Caco-2 (cell line): Measurements from ENCODE around the gene KMT2C. TPM values are rescaled to one million over a fixed set of nuclear protein-coding genes. Genes with fewer than 3 reads are reported as not detected.

ENCODE experiments used
- BruUV-seq: library from RNA; stranded (reverse); fragments of 400-500 nt; replicated peaks from 2 replicates; lab custom pipeline; 2021; lab: Mats Ljungman, UMichigan
- CTCF ChIA-PET: fragments of 300-600 bp; sonication (Branson Sonifier 250); formaldehyde crosslinking; loops from one replicate; lab custom pipeline; 2022; ENCODE audit warnings: antibody characterized with exemption; lab: Charles Lee
- POLR2A ChIA-PET: fragments of 300-600 bp; sonication (Branson Sonifier 250); formaldehyde crosslinking; loops from one replicate; lab custom pipeline; 2022; ENCODE audit warnings: antibody characterized with exemption; lab: Charles Lee
- DNase-seq, 2 experiments: peaks; one replicate each; pipeline versions ENCODE4 v3.0.0 to v3.0.0-alpha.2; 2020 to 2022
- H3K27me3 ChIP-seq: replicated peaks from 2 replicates; pipeline ENCODE4 v1.6.0; 2011; ENCODE audit warnings: low read length; ENCODE audit not compliant: control insufficient read depth, insufficient read depth
- H3K36me3 ChIP-seq: 2 replicates; pipeline ENCODE4 v1.5.1; 2011; ENCODE audit warnings: low read length; ENCODE audit not compliant: control insufficient read depth, insufficient read depth
- H3K4me1 ChIP-seq: fragments of 250-450 bp; sonication (Bioruptor Pico); 2 replicates; pipeline ENCODE4 v1.5.1; 2020; ENCODE audit warnings: mild to moderate bottlenecking
- H3K4me3 ChIP-seq: 2 replicates; pipeline ENCODE4 v1.5.1; 2011; ENCODE audit warnings: low read depth, mild to moderate bottlenecking, control low read depth, low read length
- H3K9me3 ChIP-seq: fragments of 250-450 bp; sonication (Bioruptor Pico); 2 replicates; pipeline ENCODE4 v1.5.1; 2020; ENCODE audit warnings: mild to moderate bottlenecking, moderate library complexity
- H3K27ac Mint-ChIP-seq: one replicate; pipeline ENCODE4 v1.8.0; 2022; ENCODE audit warnings: mixed read lengths; ENCODE audit not compliant: unreplicated experiment
- H3K27me3 Mint-ChIP-seq: one replicate; pipeline ENCODE4 v1.8.0; 2022; ENCODE audit warnings: mixed read lengths; ENCODE audit not compliant: insufficient read depth, unreplicated experiment
- H3K36me3 Mint-ChIP-seq: one replicate; pipeline ENCODE4 v1.8.0; 2022; ENCODE audit warnings: mild to moderate bottlenecking, mixed read lengths; ENCODE audit not compliant: insufficient read depth, unreplicated experiment
- H3K4me1 Mint-ChIP-seq: one replicate; pipeline ENCODE4 v1.8.0; 2022; ENCODE audit warnings: low read depth, mixed read lengths; ENCODE audit not compliant: unreplicated experiment
- H3K4me3 Mint-ChIP-seq: one replicate; pipeline ENCODE4 v1.8.0; 2022; ENCODE audit warnings: mild to moderate bottlenecking, moderate library complexity, mixed read lengths; ENCODE audit not compliant: unreplicated experiment
- H3K9me3 Mint-ChIP-seq: one replicate; pipeline ENCODE4 v1.8.0; 2022; ENCODE audit warnings: mixed read lengths; ENCODE audit not compliant: unreplicated experiment
- intact Hi-C: fragments of 100-400 bp; cut with micrococcal nuclease; formaldehyde crosslinking; loops from one replicate; pipeline ENCODE4 v1.10.0; 2022; ENCODE audit not compliant: unreplicated experiment
- total RNA-seq: library from RNA; stranded (reverse); gene quantifications from 2 replicates; pipeline ENCODE4 v1.2.3, GENCODE V29; 2022
- TF ChIP-seq, protein P1 (sequence below), 2 experiments: fragments of 200-600 bp in 1 of 2; IDR thresholded peaks; 1 replicate in 1 of 2; 2 replicates in 1 of 2; pipeline versions ENCODE4 v1.5.1 to v1.8.0; 2011 to 2022; ENCODE audit warnings: antibody characterized with exemption in 1 of 2, control low read depth in 1 of 2, inconsistent platforms in 1 of 2, low read depth in 1 of 2, low read length in 1 of 2, mild to moderate bottlenecking in 1 of 2, moderate library complexity in 1 of 2; ENCODE audit not compliant: insufficient read depth in 1 of 2, severe bottlenecking in 1 of 2, unreplicated experiment in 1 of 2

Gene KMT2C
- total RNA-seq, 1 experiment from 2014 or later = 59.5 TPM

DNA sequence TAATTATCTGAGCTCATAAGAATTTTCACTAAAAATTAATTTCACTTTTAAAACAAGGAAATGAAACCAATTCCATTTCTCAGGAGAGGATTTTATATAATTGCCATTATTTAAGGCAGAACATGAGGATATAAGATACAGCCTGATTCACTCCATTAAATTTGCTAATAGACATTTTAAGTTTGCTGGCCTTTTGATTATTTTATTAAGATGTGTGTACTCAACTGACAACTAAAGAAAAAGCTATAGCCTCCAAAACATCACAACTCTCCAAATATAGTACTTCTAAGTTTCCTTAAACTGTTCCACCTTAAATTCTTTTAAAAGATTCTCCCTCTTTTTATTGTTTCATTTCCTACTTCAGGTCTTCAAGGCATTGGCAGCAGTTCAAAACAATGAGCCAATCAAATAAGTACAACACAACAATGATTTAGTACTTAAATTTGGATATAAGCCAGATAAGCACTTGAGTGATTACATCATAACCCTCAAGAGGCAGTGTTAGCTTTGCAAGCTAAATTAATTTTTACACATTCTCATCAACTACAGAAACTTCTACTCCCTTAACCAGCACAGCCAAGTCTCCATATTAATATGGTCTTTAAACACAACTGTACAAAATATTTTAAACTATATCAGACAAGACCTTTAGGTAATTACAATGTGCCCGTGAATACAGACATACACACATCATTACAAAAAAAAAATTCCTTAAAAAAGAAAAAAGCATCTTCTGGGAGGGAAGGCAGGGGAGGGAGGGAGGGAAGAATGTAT, 121.8 kb downstream of the KMT2C start:
- intact Hi-C loops = no loop called here
- Mint-ChIP-seq H3K4me3 (no peak overlapping the region), H3K27me3 (no peaks in the 10 kb centered on the region), H3K4me1 (peaks cover 6% of the 10 kb centered on the region), H3K36me3 (peaks cover 29% of the 10 kb centered on the region), H3K9me3 (no peaks in the 10 kb centered on the region), H3K27ac (no peak overlapping the region)
- Histone ChIP-seq H3K4me1 (no peaks in the 10 kb centered on the region), H3K9me3 (peaks cover 3% of the 10 kb centered on the region; the same call in 1 of the 2 replicates), H3K27me3 (no peaks in the 10 kb centered on the region), H3K4me3 (no peak overlapping the region), H3K36me3 (no peaks in the 10 kb centered on the region)
- BruUV-seq = no TSS peak
- TF ChIP-seq, protein P1, sequence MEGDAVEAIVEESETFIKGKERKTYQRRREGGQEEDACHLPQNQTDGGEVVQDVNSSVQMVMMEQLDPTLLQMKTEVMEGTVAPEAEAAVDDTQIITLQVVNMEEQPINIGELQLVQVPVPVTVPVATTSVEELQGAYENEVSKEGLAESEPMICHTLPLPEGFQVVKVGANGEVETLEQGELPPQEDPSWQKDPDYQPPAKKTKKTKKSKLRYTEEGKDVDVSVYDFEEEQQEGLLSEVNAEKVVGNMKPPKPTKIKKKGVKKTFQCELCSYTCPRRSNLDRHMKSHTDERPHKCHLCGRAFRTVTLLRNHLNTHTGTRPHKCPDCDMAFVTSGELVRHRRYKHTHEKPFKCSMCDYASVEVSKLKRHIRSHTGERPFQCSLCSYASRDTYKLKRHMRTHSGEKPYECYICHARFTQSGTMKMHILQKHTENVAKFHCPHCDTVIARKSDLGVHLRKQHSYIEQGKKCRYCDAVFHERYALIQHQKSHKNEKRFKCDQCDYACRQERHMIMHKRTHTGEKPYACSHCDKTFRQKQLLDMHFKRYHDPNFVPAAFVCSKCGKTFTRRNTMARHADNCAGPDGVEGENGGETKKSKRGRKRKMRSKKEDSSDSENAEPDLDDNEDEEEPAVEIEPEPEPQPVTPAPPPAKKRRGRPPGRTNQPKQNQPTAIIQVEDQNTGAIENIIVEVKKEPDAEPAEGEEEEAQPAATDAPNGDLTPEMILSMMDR (IDR thresholded peaks at IDR 0.05; ENCODE audit: insufficient read depth in 1 of 2, low read depth in 1 of 2, low read length in 1 of 2, severe bottlenecking in 1 of 2, unreplicated experiment in 1 of 2) = no peak
- ChIA-PET CTCF (no interaction called here), POLR2A (no interaction called here)
- DNase-seq = no peak

DNA sequence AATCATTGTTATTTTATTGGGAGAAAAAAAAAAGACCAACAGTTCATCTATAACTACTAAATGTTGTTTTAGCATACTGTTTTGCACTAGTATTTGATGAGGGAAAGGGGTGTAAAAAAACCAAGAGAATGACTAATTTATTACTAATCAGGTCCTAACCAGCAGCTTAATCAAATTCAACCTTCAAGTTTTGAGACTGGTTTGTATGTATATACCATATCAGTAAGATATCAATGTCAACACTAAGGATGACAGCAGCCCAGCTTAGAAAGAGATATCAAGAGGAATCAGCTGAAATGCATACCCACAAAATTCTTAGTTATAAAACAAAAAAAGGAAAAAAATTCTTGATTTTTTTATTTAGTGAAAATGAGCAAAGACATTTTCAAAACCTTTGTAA, 122.6 kb downstream of the KMT2C start:
- BruUV-seq = no TSS peak
- TF ChIP-seq, protein P1 (IDR thresholded peaks at IDR 0.05; ENCODE audit: insufficient read depth in 1 of 2, low read depth in 1 of 2, low read length in 1 of 2, severe bottlenecking in 1 of 2, unreplicated experiment in 1 of 2) = no peak
- no peaks in the 10 kb centered on the region for H3K27me3 Mint-ChIP-seq
- H3K4me1 ChIP-seq = no peaks in the 10 kb centered on the region
- H3K36me3 Mint-ChIP-seq = peaks cover 29% of the 10 kb centered on the region
- intact Hi-C loops = no loop called here
- H3K27ac Mint-ChIP-seq = no peak overlapping the region
- ChIA-PET CTCF (no interaction called here), POLR2A (no interaction called here)
- H3K4me3 ChIP-seq = no peak overlapping the region
- peaks cover 6% of the 10 kb centered on the region for H3K4me1 Mint-ChIP-seq
- no peaks in the 10 kb centered on the region for H3K36me3 ChIP-seq
- DNase-seq = no peak
- no peaks in the 10 kb centered on the region for H3K27me3 ChIP-seq
- no peaks in the 10 kb centered on the region for H3K9me3 Mint-ChIP-seq
- no peak overlapping the region for H3K4me3 Mint-ChIP-seq
- H3K9me3 ChIP-seq = no peaks in the 10 kb centered on the region

DNA sequence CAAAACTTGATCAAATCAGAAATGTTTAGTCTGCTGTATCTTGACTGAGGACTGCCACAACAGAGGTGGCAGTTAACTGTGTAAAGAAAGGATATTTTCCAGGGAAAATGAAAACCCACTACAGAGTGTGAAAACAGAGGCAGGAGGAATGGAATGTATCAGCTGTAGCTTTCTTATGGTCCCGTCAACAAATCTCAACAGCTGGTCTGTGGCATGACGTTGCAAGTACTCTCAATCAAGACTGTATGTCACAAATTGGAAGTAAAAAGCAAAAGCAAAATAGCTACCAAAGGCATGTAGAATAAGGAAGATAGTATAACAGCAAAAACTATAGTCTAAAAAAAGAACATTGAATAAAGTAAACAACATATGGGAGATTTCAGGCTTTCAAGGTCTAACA, 123.5 kb downstream of the KMT2C start:
- Mint-ChIP-seq H3K36me3 (peaks cover 29% of the 10 kb centered on the region), H3K27me3 (no peaks in the 10 kb centered on the region), H3K4me3 (no peak overlapping the region), H3K4me1 (peaks cover 6% of the 10 kb centered on the region), H3K27ac (no peak overlapping the region), H3K9me3 (no peaks in the 10 kb centered on the region)
- TF ChIP-seq, protein P1 (IDR thresholded peaks at IDR 0.05; ENCODE audit: insufficient read depth in 1 of 2, low read depth in 1 of 2, low read length in 1 of 2, severe bottlenecking in 1 of 2, unreplicated experiment in 1 of 2) = no peak
- ChIA-PET POLR2A (no interaction called here), CTCF (no interaction called here)
- Histone ChIP-seq H3K4me3 (no peak overlapping the region), H3K9me3 (no peaks in the 10 kb centered on the region), H3K27me3 (no peaks in the 10 kb centered on the region), H3K4me1 (no peaks in the 10 kb centered on the region), H3K36me3 (peaks cover under 1% of the 10 kb centered on the region; the same call in 1 of the 2 replicates)
- BruUV-seq = no TSS peak
- intact Hi-C loops = no loop called here
- DNase-seq = no peak
